ENCODE measurements around the gene BCCIP.

BCCIP gene

GRCh38 chr10:125788156-125789034, 35.0 kb upstream of the BCCIP start:
- Mint-ChIP-seq H3K4me1 (ENCODE audit: low read depth) (peaks cover 16% of the 10 kb centered on the region), H3K4me3 (no peak overlapping the region), H3K27me3 (ENCODE audit: low read depth) (no peaks in the 10 kb centered on the region), H3K9me3 (no peaks in the 10 kb centered on the region), H3K27ac (no peak overlapping the region), H3K36me3 (ENCODE audit: low read depth) (peaks cover 13% of the 10 kb centered on the region)

- Mint-ChIP-seq H3K27ac (no peak overlapping the region), H3K9me3 (no peaks in the 10 kb centered on the region), H3K4me1 (ENCODE audit: low read depth) (peaks cover 16% of the 10 kb centered on the region), H3K27me3 (ENCODE audit: low read depth) (no peaks in the 10 kb centered on the region), H3K36me3 (ENCODE audit: low read depth) (peaks cover 21% of the 10 kb centered on the region), H3K4me3 (no peak overlapping the region)
Observed at GRCh38 chr10:125792342-125793300, 30.7 kb upstream of the BCCIP start.

- Mint-ChIP-seq H3K4me1 (ENCODE audit: low read depth) (peaks cover 4% of the 10 kb centered on the region), H3K36me3 (ENCODE audit: low read depth) (peaks cover 15% of the 10 kb centered on the region), H3K27me3 (ENCODE audit: low read depth) (no peaks in the 10 kb centered on the region), H3K27ac (no peak overlapping the region), H3K9me3 (no peaks in the 10 kb centered on the region), H3K4me3 (no peak overlapping the region)
Observed at GRCh38 chr10:125795128-125795527, 28.2 kb upstream of the BCCIP start.

GRCh38 chr10:125795637-125796190, 27.6 kb upstream of the BCCIP start:
- no peak overlapping the region for H3K27ac Mint-ChIP-seq
- H3K9me3 Mint-ChIP-seq, result no peaks in the 10 kb centered on the region
- H3K36me3 Mint-ChIP-seq (ENCODE audit: low read depth), result peaks cover 15% of the 10 kb centered on the region
- no peak overlapping the region for H3K4me3 Mint-ChIP-seq
- no peaks in the 10 kb centered on the region for H3K27me3 Mint-ChIP-seq (ENCODE audit: low read depth)
- peaks cover 2% of the 10 kb centered on the region for H3K4me1 Mint-ChIP-seq (ENCODE audit: low read depth)

- Mint-ChIP-seq H3K27ac (no peak overlapping the region), H3K9me3 (no peaks in the 10 kb centered on the region), H3K27me3 (ENCODE audit: low read depth) (no peaks in the 10 kb centered on the region), H3K4me1 (ENCODE audit: low read depth) (peaks cover 1% of the 10 kb centered on the region), H3K36me3 (ENCODE audit: low read depth) (peaks cover 10% of the 10 kb centered on the region), H3K4me3 (no peak overlapping the region)
Observed at GRCh38 chr10:125797424-125797823, 25.9 kb upstream of the BCCIP start.

GRCh38 chr10:125797994-125798662, 25.2 kb upstream of the BCCIP start:
- H3K4me3 Mint-ChIP-seq, result no peak overlapping the region
- H3K36me3 Mint-ChIP-seq (ENCODE audit: low read depth), result peaks cover 11% of the 10 kb centered on the region
- H3K27ac Mint-ChIP-seq, result no peak overlapping the region
- no peaks in the 10 kb centered on the region for H3K4me1 Mint-ChIP-seq (ENCODE audit: low read depth)
- H3K9me3 Mint-ChIP-seq, result no peaks in the 10 kb centered on the region
- no peaks in the 10 kb centered on the region for H3K27me3 Mint-ChIP-seq (ENCODE audit: low read depth)

- no peak overlapping the region for H3K27ac Mint-ChIP-seq
- no peaks in the 10 kb centered on the region for H3K9me3 Mint-ChIP-seq
- no peaks in the 10 kb centered on the region for H3K4me1 Mint-ChIP-seq (ENCODE audit: low read depth)
- no peaks in the 10 kb centered on the region for H3K27me3 Mint-ChIP-seq (ENCODE audit: low read depth)
- H3K36me3 Mint-ChIP-seq (ENCODE audit: low read depth), result peaks cover 7% of the 10 kb centered on the region
- H3K4me3 Mint-ChIP-seq, result no peak overlapping the region
Observed at GRCh38 chr10:125799451-125800182, 23.7 kb upstream of the BCCIP start.

- Mint-ChIP-seq H3K9me3 (no peaks in the 10 kb centered on the region), H3K36me3 (ENCODE audit: low read depth) (peaks cover 12% of the 10 kb centered on the region), H3K4me3 (no peak overlapping the region), H3K4me1 (ENCODE audit: low read depth) (no peaks in the 10 kb centered on the region), H3K27ac (no peak overlapping the region), H3K27me3 (ENCODE audit: low read depth) (no peaks in the 10 kb centered on the region)
Observed at GRCh38 chr10:125801574-125801973, 21.8 kb upstream of the BCCIP start.

GRCh38 chr10:125802131-125802530, 21.2 kb upstream of the BCCIP start:
- Mint-ChIP-seq H3K27ac (no peak overlapping the region), H3K9me3 (no peaks in the 10 kb centered on the region), H3K4me1 (ENCODE audit: low read depth) (no peaks in the 10 kb centered on the region), H3K27me3 (ENCODE audit: low read depth) (no peaks in the 10 kb centered on the region), H3K36me3 (ENCODE audit: low read depth) (peaks cover 14% of the 10 kb centered on the region), H3K4me3 (no peak overlapping the region)

- H3K4me1 Mint-ChIP-seq (ENCODE audit: low read depth), result peaks cover 4% of the 10 kb centered on the region
Observed at GRCh38 chr10:125802739-125803138, 20.6 kb upstream of the BCCIP start.

GRCh38 chr10:125808047-125808446, 15.3 kb upstream of the BCCIP start:
- no peaks in the 10 kb centered on the region for H3K9me3 Mint-ChIP-seq
- no peak overlapping the region for H3K4me3 Mint-ChIP-seq
- no peak overlapping the region for H3K27ac Mint-ChIP-seq
- no peaks in the 10 kb centered on the region for H3K27me3 Mint-ChIP-seq (ENCODE audit: low read depth)
- H3K4me1 Mint-ChIP-seq (ENCODE audit: low read depth), result peaks cover 12% of the 10 kb centered on the region
- H3K36me3 Mint-ChIP-seq (ENCODE audit: low read depth), result peaks cover 26% of the 10 kb centered on the region

More at GRCh38 chr10:125802739-125803138, 20.6 kb upstream of the BCCIP start:
- peaks cover 15% of the 10 kb centered on the region for H3K36me3 Mint-ChIP-seq (ENCODE audit: low read depth)
- no peak overlapping the region for H3K27ac Mint-ChIP-seq
- H3K9me3 Mint-ChIP-seq, result no peaks in the 10 kb centered on the region
- H3K4me3 Mint-ChIP-seq, result no peak overlapping the region
- H3K27me3 Mint-ChIP-seq (ENCODE audit: low read depth), result no peaks in the 10 kb centered on the region

- Mint-ChIP-seq H3K27me3 (ENCODE audit: low read depth) (no peaks in the 10 kb centered on the region), H3K4me1 (ENCODE audit: low read depth) (peaks cover 12% of the 10 kb centered on the region), H3K27ac (no peak overlapping the region), H3K36me3 (ENCODE audit: low read depth) (peaks cover 27% of the 10 kb centered on the region), H3K4me3 (no peak overlapping the region), H3K9me3 (no peaks in the 10 kb centered on the region)
Observed at GRCh38 chr10:125811251-125811650, 12.1 kb upstream of the BCCIP start.

- peaks cover 22% of the 10 kb centered on the region for H3K36me3 Mint-ChIP-seq (ENCODE audit: low read depth)
- H3K4me1 Mint-ChIP-seq (ENCODE audit: low read depth), result peaks cover 12% of the 10 kb centered on the region
- H3K4me3 Mint-ChIP-seq, result no peak overlapping the region
- no peaks in the 10 kb centered on the region for H3K27me3 Mint-ChIP-seq (ENCODE audit: low read depth)
- H3K27ac Mint-ChIP-seq, result no peak overlapping the region
- H3K9me3 Mint-ChIP-seq, result no peaks in the 10 kb centered on the region
Observed at GRCh38 chr10:125812128-125812750, 11.1 kb upstream of the BCCIP start.

All from T-helper 1 cell treated with Interleukin-12 subunit alpha and Interleukin-12 subunit beta and Interleukin-4 antibody, amounts not matched to agents 30 μg/mL and 1 μg/mL, for 36 hours (primary cell).